IMR-90 (cell line): ENCODE results near the gene GPHA2.

Experiments
- BHLHE40 ChIP-seq: fragments of 150-350 bp; IDR thresholded peaks from 2 replicates; pipeline ENCODE4 v1.6.1; 2016; ENCODE audit warnings: mild to moderate bottlenecking, low read depth, low read length
- CEBPB ChIP-seq: IDR thresholded peaks from 2 replicates; pipeline ENCODE4 v1.6.1; 2012; ENCODE audit warnings: low read depth, low read length, improper control_type of control experiment
- CTCF ChIP-seq: conservative IDR thresholded peaks from 2 replicates; pipeline ENCODE4 v1.5.1; 2012; ENCODE audit warnings: mild to moderate bottlenecking, low read depth, low read length, improper control_type of control experiment
- MAFK ChIP-seq: IDR thresholded peaks from 2 replicates; pipeline ENCODE4 v1.6.1; 2012; ENCODE audit warnings: low read depth, low read length, improper control_type of control experiment
- MAZ ChIP-seq: IDR thresholded peaks from 2 replicates; pipeline ENCODE4 v1.6.1; 2012; ENCODE audit warnings: low read depth, mild to moderate bottlenecking, low read length, improper control_type of control experiment, moderate library complexity, borderline replicate concordance
- MXI1 ChIP-seq: IDR thresholded peaks from 2 replicates; pipeline ENCODE4 v1.6.1; 2012; ENCODE audit warnings: low read depth, mild to moderate bottlenecking, low read length, moderate library complexity, borderline replicate concordance
- POLR2A ChIP-seq: IDR thresholded peaks from 2 replicates; pipeline ENCODE4 v1.6.1; 2012; ENCODE audit warnings: mild to moderate bottlenecking, low read depth, low read length
- RFX5 ChIP-seq: IDR thresholded peaks from 2 replicates; pipeline ENCODE4 v1.8.0; 2012; ENCODE audit warnings: low read depth, mild to moderate bottlenecking, low read length, moderate library complexity
- SMC3 ChIP-seq: fragments of 150-350 bp; IDR thresholded peaks from 2 replicates; pipeline ENCODE4 v1.6.1; 2016; ENCODE audit warnings: low read depth, mild to moderate bottlenecking, antibody characterized with exemption, low read length, moderate library complexity
- USF2 ChIP-seq: fragments of 150-350 bp; IDR thresholded peaks from 2 replicates; pipeline ENCODE4 v1.6.1; 2017; ENCODE audit warnings: mild to moderate bottlenecking, antibody characterized with exemption, low read length, low read depth

- no peak for TF ChIP-seq CTCF
- no peak for TF ChIP-seq POLR2A
- no peak for TF ChIP-seq MAZ
- no peak for TF ChIP-seq MXI1
- TF ChIP-seq RFX5 = no peak
- no peak for TF ChIP-seq BHLHE40
- no peak for TF ChIP-seq SMC3
- TF ChIP-seq MAFK = no peak
- TF ChIP-seq USF2 = no peak
- TF ChIP-seq CEBPB = no peak
These were observed at the start of gene GPHA2 for GRCh38 chr11:64935359-64936081.
